K562 (cell line): ENCODE measurements around the gene RPS6KA4. TPM values are rescaled to one million over a fixed set of nuclear protein-coding genes. Genes with fewer than 3 reads are reported as not detected.
A peak's percentile ranks its signal among the peaks of the same experiment; 100 is the strongest.

Source experiments
- CC2D1A ChIP-seq: fragments of 450-650 bp; IDR thresholded peaks from 2 replicates; pipeline ENCODE4 v1.6.1; 2017; ENCODE audit warnings: mild to moderate bottlenecking
- CTBP1 ChIP-seq: fragments of 450-650 bp; IDR thresholded peaks from 2 replicates; pipeline ENCODE4 v1.6.1; 2016; ENCODE audit warnings: borderline replicate concordance
- KAT7 ChIP-seq: sonication (generic); formaldehyde crosslinking; IDR thresholded peaks from 2 replicates; pipeline ENCODE4 v1.8.0; 2022; ENCODE audit warnings: missing genetic modification reagents, mild to moderate bottlenecking, borderline replicate concordance
- NFRKB ChIP-seq: fragments of 450-650 bp; IDR thresholded peaks from 2 replicates; pipeline ENCODE4 v1.6.1; 2016; ENCODE audit warnings: low read depth
- ZFP36 ChIP-seq: fragments of 150-350 bp; IDR thresholded peaks from 2 replicates; pipeline ENCODE4 v1.6.1; 2018; ENCODE audit warnings: low read length, low read depth; ENCODE audit not compliant: partially characterized antibody
- polyA plus RNA-seq, 8 experiments: library from polyadenylated mRNA; depleted of rRNA in 4 of 8; stranded (reverse) in 5 of 8; unstranded in 3 of 8; fragments of >200 nt; fragmentation: Nextera tagmentation in 2 of 8; fragmentation: Illumina TruSeq in 1 of 8; extraction: Ambion mirVana in 2 of 8; extraction: Trizol in 1 of 8; gene quantifications; 2 replicates each; pipeline versions ENCODE4 v1.2.1 to v1.2.3, GENCODE V29; 2011 to 2014; ENCODE audit warnings: inconsistent platforms in 1 of 8, missing spikeins in 1 of 8
- total RNA-seq, 7 experiments: library from RNA; depleted of rRNA in 6 of 7; stranded (reverse); fragments of >200 nt in 6 of 7; fragmentation: Illumina TruSeq in 2 of 7; extraction: Trizol in 2 of 7; gene quantifications; 2 replicates each; pipeline versions ENCODE4 v1.2.1 to v1.2.3, GENCODE V29; 2011 to 2021; ENCODE audit warnings: low replicate concordance in 1 of 7
- TF ChIP-seq, protein P1 (sequence below): fragments of 250-450 bp; sonication (Bioruptor Pico); IDR thresholded peaks from 2 replicates; pipeline ENCODE4 v1.5.0; 2021; ENCODE audit warnings: mild to moderate bottlenecking, moderate library complexity

RPS6KA4 gene
- total and polyA plus RNA-seq, 9 of the 15 experiments (the other 6 are each of a cell fraction or from before 2014, with no cell fraction given), result 0.15 to 23.8 (median 9.8) TPM

- TF ChIP-seq ZFP36 (no peak), CC2D1A (no peak), NFRKB (peak; percentile 45; the same call in 1 of the 2 replicates), CTBP1 (no peak), KAT7 (peak; percentile 51; the same call in 1 of the 2 replicates)
- TF ChIP-seq, protein P1, sequence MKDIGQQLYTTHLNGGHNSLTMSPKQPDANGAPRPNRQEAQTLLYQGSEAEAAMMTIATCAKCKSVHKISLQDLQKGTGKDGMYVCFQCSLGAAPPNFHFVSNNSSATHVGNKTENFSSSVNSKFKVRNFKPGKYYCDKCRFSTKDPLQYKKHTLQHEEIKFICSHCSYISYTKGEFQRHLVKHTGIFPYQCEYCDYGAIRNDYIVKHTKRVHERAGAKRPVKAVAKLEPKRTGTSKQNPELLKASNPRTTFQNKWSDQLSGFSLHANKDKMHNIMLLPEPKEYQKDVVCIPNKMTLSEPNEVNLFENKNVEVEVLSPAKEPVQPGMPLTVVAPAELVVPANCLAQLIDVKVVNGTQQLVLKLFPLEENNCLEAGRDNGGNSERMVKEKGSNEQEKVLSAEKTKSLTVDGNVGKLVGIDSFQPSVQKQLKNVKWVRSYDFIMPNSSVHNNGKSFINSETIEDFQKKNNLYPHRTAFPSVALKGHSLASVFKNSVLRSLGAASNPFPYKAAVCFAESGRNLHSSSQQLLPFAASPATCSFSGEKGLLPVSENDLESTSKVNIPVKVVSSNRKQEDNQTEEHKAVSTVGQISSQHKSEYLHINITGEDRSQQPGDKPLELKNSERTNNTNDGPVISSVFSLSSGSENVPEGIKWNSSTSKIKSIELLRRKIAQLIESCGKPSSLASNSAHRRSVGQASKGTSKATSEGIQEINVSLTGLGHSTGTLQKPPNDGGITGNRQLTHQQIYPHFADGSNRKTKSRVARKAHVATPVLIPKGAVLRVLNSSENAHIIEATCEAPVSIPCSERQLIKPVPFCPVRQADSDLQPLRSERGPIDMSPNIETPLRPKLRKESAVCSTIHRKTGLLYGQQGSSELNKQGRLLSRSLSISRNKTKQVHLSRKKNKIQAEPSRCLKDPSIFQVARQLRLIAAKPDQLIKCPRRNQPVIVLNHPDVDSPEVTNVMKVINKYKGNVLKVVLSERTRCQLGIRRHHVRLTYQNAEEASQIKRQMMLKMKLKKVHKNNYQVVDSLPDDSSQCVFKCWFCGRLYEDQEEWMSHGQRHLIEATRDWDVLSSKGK (CRISPR knock-in tag), result no peak
Measured at GRCh38 chr11:64358536-64358906, 441 bp upstream of the RPS6KA4 start (continued).
